K562 (cell line): ENCODE measurements around the gene MIR17HG. TPM values are rescaled to one million over a fixed set of nuclear protein-coding genes. Genes with fewer than 3 reads are reported as not detected.

Source experiments
- ATAC-seq: fragments of 200-7000 bp; cut with Tn5 transposase; 3 replicates; pipeline ENCODE4 v1.9.1; 2020; ENCODE audit warnings: moderate library complexity
- BruUV-seq: library from RNA; stranded (reverse); fragments of 400-500 nt; replicated peaks from 2 replicates; lab custom pipeline; 2021; lab: Mats Ljungman, UMichigan
- CTCF ChIA-PET: fragments of 300-600 bp; formaldehyde crosslinking; extraction: SDS; loops from one replicate; lab custom pipeline; 2021; ENCODE audit warnings: low intra/inter-chr PET ratio; lab: Yijun Ruan, JAX
- POLR2A ChIA-PET: fragments of 300-600, 350-650 bp; sonication (Branson Sonifier 250); formaldehyde crosslinking; extraction: SDS; loops from one replicate; lab custom pipeline; 2021; ENCODE audit warnings: antibody characterized with exemption, inconsistent platforms; lab: Yijun Ruan, JAX
- DNase-seq, 4 experiments: peaks; one replicate each; pipeline versions ENCODE4 v3.0.0 to v3.0.0-alpha.2; 2011 to 2018; ENCODE audit warnings: low spot score in 3 of 4, mixed read lengths in 3 of 4; ENCODE audit errors: extremely low read depth in 1 of 4
- FAIRE-seq: peaks from 2 replicates; lab custom pipeline; 2011; peaks lifted over from hg19 to GRCh38; lab: Jason Lieb, UNC
- H2AFZ ChIP-seq: 2 replicates; pipeline ENCODE4 v1.6.0; 2011; ENCODE audit warnings: low read depth, low read length, control low read depth, inconsistent platforms
- H3K27ac ChIP-seq: fragments of 200-600 bp; 3 replicates; pipeline ENCODE4 v1.8.0; 2011; ENCODE audit warnings: low read depth, mild to moderate bottlenecking, control low read depth, inconsistent platforms, low read length, moderate library complexity, mixed read lengths; ENCODE audit errors: extremely low read depth
- H3K27me3 ChIP-seq, 2 experiments: fragments of 300-600 bp in 1 of 2; 2 replicates in 1 of 2; 3 replicates in 1 of 2; pipeline versions ENCODE4 v1.6.0 to v1.8.0; 2011; ENCODE audit warnings: inconsistent platforms in 2 of 2, low read length in 2 of 2, mild to moderate bottlenecking in 1 of 2, mixed read lengths in 1 of 2, moderate library complexity in 1 of 2; ENCODE audit not compliant: control insufficient read depth in 2 of 2, insufficient read depth in 2 of 2
- H3K36me3 ChIP-seq: fragments of 300-600 bp; 3 replicates; pipeline ENCODE4 v1.8.0; 2011; ENCODE audit warnings: mild to moderate bottlenecking, low read length, inconsistent platforms; ENCODE audit not compliant: control insufficient read depth, insufficient read depth
- H3K4me1 ChIP-seq, 2 experiments: fragments of 200-600 bp in 1 of 2; replicated peaks in 1 of 2; 2 replicates in 1 of 2; 3 replicates in 1 of 2; pipeline versions ENCODE4 v1.5.1 to v1.8.0; 2011; ENCODE audit warnings: inconsistent platforms in 2 of 2, low read length in 2 of 2, mild to moderate bottlenecking in 1 of 2, mixed read lengths in 1 of 2, moderate library complexity in 1 of 2; ENCODE audit not compliant: control insufficient read depth in 2 of 2, insufficient read depth in 2 of 2
- H3K4me2 ChIP-seq: 2 replicates; pipeline ENCODE4 v1.6.1; 2011; ENCODE audit warnings: low read length, control low read depth, inconsistent platforms, mixed read lengths; ENCODE audit not compliant: insufficient read depth
- H3K4me3 ChIP-seq: fragments of 200-600 bp; sonication (generic), shearing (Covaris generic); 2 replicates; pipeline ENCODE4 v1.5.1; 2016; ENCODE audit warnings: control low read depth, inconsistent platforms
- H3K79me2 ChIP-seq: fragments of 200-600 bp; 3 replicates; pipeline ENCODE4 v1.8.0; 2011; ENCODE audit warnings: low read length, inconsistent platforms; ENCODE audit not compliant: control insufficient read depth, insufficient read depth
- H3K9ac ChIP-seq, 2 experiments: 2 replicates each; pipeline versions ENCODE4 v1.6.0 to v1.6.1; 2011; ENCODE audit warnings: low read depth in 2 of 2, low read length in 2 of 2, control low read depth in 1 of 2, inconsistent platforms in 1 of 2, mild to moderate bottlenecking in 1 of 2, mixed read lengths in 1 of 2; ENCODE audit not compliant: insufficient read depth in 1 of 2
- H3K9me1 ChIP-seq: one replicate; pipeline ENCODE4 v1.6.0; 2011; ENCODE audit warnings: inconsistent platforms, mild to moderate bottlenecking, low read length, moderate library complexity; ENCODE audit not compliant: control insufficient read depth, insufficient read depth
- H3K9me3 ChIP-seq: replicated peaks from 2 replicates; pipeline ENCODE4 v1.5.1; 2011; ENCODE audit warnings: low read depth, low read length, inconsistent platforms; ENCODE audit not compliant: control insufficient read depth, insufficient read depth
- H4K20me1 ChIP-seq: replicated peaks from 2 replicates; pipeline ENCODE4 v1.6.1; 2011; ENCODE audit warnings: low read length, inconsistent platforms, mixed read lengths; ENCODE audit not compliant: control insufficient read depth, insufficient read depth
- ETV6 ChIP-seq, 3 experiments: fragments of 150-350 bp in 1 of 3; sonication (generic) in 1 of 3; formaldehyde crosslinking in 1 of 3; IDR thresholded peaks; 2 replicates each; pipeline versions ENCODE4 v1.6.1 to v1.8.0; 2014 to 2022; ENCODE audit warnings: borderline replicate concordance in 2 of 3, low read depth in 2 of 3, antibody characterized with exemption in 1 of 3, low read length in 1 of 3, mild to moderate bottlenecking in 1 of 3, missing genetic modification reagents in 1 of 3
- FUS ChIP-seq: fragments of 200-400 bp; formaldehyde crosslinking; optimal IDR thresholded peaks from 2 replicates; pipeline ENCODE3; 2017; ENCODE audit warnings: low read depth, low read length
- HBP1 ChIP-seq: fragments of 450-650 bp; formaldehyde crosslinking; IDR thresholded peaks from 2 replicates; pipeline ENCODE4 v1.4.0; 2022; ENCODE audit warnings: missing genetic modification characterization
- HOXB6 ChIP-seq: fragments of 250-450 bp; sonication (Bioruptor Pico); IDR thresholded peaks from 2 replicates; pipeline ENCODE4 v1.5.1; 2022; ENCODE audit warnings: mild to moderate bottlenecking, borderline replicate concordance
- NR3C1 ChIP-seq: sonication (generic); formaldehyde crosslinking; IDR thresholded peaks from 2 replicates; pipeline ENCODE4 v1.8.1; 2022; ENCODE audit warnings: missing genetic modification reagents
- PHB ChIP-seq: fragments of 250-450 bp; sonication (Bioruptor Pico); IDR thresholded peaks from 2 replicates; pipeline ENCODE4 v1.5.0; 2021
- SIX5 ChIP-seq, 2 experiments: IDR thresholded peaks; 2 replicates each; pipeline ENCODE4 v1.6.1; 2011; ENCODE audit warnings: low read length in 2 of 2, borderline replicate concordance in 1 of 2, low read depth in 1 of 2, mild to moderate bottlenecking in 1 of 2, moderate library complexity in 1 of 2; ENCODE audit not compliant: insufficient read depth in 1 of 2
- WGBS: fragments of 100-300 bp; shearing (Covaris generic); methylation state at CpG from one replicate; pipeline ENCODE4 v1.1.6; 2016; ENCODE audit warnings: low coverage, mixed read lengths; ENCODE audit not compliant: insufficient coverage; ENCODE audit errors: missing lambda C conversion rate; 5-methylcytosine and 5-hydroxymethylcytosine counted together
- in situ Hi-C: fragments of 300-500 bp; cut with MboI; formaldehyde crosslinking; loops from 4 replicates; pipeline ENCODE4 v1.15.0; 2018; ENCODE audit warnings: inconsistent platforms, mixed read lengths
- intact Hi-C: fragments of 100-400 bp; cut with micrococcal nuclease; formaldehyde crosslinking; loops from 2 replicates; pipeline ENCODE4 v1.14.2; 2022
- polyA plus RNA-seq, 8 experiments: library from polyadenylated mRNA; depleted of rRNA in 4 of 8; stranded (reverse) in 5 of 8; unstranded in 3 of 8; fragments of >200 nt; fragmentation: Nextera tagmentation in 2 of 8; fragmentation: Illumina TruSeq in 1 of 8; extraction: Ambion mirVana in 2 of 8; extraction: Trizol in 1 of 8; gene quantifications; 2 replicates each; pipeline versions ENCODE4 v1.2.1 to v1.2.3, GENCODE V29; 2011 to 2014; ENCODE audit warnings: inconsistent platforms in 1 of 8, missing spikeins in 1 of 8
- total RNA-seq, 7 experiments: library from RNA; depleted of rRNA in 6 of 7; stranded (reverse); fragments of >200 nt in 6 of 7; fragmentation: Illumina TruSeq in 2 of 7; extraction: Trizol in 2 of 7; gene quantifications; 2 replicates each; pipeline versions ENCODE4 v1.2.1 to v1.2.3, GENCODE V29; 2011 to 2021; ENCODE audit warnings: low replicate concordance in 1 of 7
- TF ChIP-seq, protein P1 (sequence below): sonication (generic); formaldehyde crosslinking; IDR thresholded peaks from 2 replicates; pipeline ENCODE4 v1.5.0; 2020; ENCODE audit warnings: missing genetic modification reagents
- TF ChIP-seq, protein P2 (sequence below): IDR thresholded peaks from 2 replicates; pipeline ENCODE4 v1.6.1; 2012; ENCODE audit warnings: low read depth, low read length, improper control_type of control experiment, borderline replicate concordance

The MIR17HG gene
- total and polyA plus RNA-seq, 9 of the 15 experiments (the other 6 are each of a cell fraction or from before 2014, with no cell fraction given) = 44.2 to 218 (median 77.8) TPM

DNA sequence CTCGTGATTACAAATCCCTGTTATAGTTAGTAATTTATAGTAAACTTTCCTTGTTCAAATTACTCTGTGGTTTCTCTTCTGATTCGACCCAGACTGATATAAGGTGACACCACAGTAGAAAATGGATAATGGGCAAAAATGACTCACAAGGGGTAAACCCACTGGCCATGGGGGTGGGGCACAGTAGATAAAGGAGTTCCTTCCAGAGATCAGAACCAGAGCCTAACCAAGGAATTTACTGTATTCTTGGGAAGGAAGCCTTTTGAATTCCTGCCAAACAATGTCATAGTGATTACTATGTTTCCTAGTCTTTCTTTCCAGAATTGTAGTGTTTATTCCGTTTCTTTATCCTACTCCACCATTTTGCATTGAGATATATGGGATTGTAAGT lies 21.9 kb downstream of the MIR17HG start (continued):
- TF ChIP-seq HBP1 (CRISPR knock-in tag) (no peak), PHB (CRISPR knock-in tag) (no peak), ETV6 (IDR thresholded peaks at IDR 0.05; ENCODE audit: borderline replicate concordance in 1 of 2, low read depth in 2 of 2, low read length in 1 of 2) (no peak), ETV6 (CRISPR knock-in tag; IDR thresholded peaks at IDR 0.05; ENCODE audit: borderline replicate concordance) (no peak)
- TF ChIP-seq, all 486 proteins: peak for 0

DNA sequence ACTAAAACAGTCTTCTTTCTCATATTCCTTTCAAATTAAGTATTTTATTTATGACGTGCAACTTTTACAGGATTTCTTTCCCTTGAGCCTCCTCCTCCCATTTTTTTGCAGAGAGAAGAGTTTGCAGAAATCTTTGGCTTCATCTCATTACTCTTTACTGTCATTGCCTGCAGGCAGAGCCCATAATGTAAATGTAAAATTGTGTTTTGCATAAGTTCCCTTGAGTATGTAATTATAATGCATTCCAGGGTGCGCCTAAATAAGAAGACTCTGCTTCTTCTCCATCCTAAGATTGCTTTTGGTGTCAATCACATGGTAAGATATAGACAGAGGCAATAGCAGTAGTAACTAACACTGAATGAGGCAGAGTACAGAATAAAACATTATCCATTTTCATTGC lies 23.0 kb downstream of the MIR17HG start:
- 9% methylated on average over 2 of the region's 2 CpGs for WGBS
- in situ Hi-C loops = no loop called here

More for the DNA sequence above, 23.0 kb downstream of the MIR17HG start:
- Histone ChIP-seq H3K4me1 (peaks cover 0 to 9% of the 10 kb centered on the region in 2 experiments; a peak in 3 of 5 replicates), H3K27ac (no peak overlapping the region), H3K9me3 (no peaks in the 10 kb centered on the region), H2AFZ (no peak overlapping the region), H3K27me3 (no peaks in the 10 kb centered on the region; a peak in 1 of 5 replicates), H3K4me2 (no peak overlapping the region), H3K9me1 (no peaks in the 10 kb centered on the region), H3K79me2 (no peaks in the 10 kb centered on the region), H3K9ac (no peak overlapping the region)
- no TSS peak for BruUV-seq
- intact Hi-C loops = loop anchor here (1.0 kb wide), 1 partner anchor 11 kb away; no protein-coding TSS in a partner anchor
- no peak for DNase-seq
- ChIA-PET POLR2A (interaction anchor here (0.9 to 4.3 kb wide), 6 partner anchors 11 to 29 kb away, joined by 3 to 99 read pairs (median 6); partner anchors contain the start of gene MIR17HG), CTCF (interaction anchor here (0.6 kb wide), 1 partner anchor 43 kb away, joined by 4 read pairs; no protein-coding TSS in a partner anchor)
- ATAC-seq = no peak
- no peak for FAIRE-seq
- no peak for TF ChIP-seq NR3C1 (CRISPR knock-in tag)
- no peak for TF ChIP-seq FUS
- TF ChIP-seq SIX5 (IDR thresholded peaks at IDR 0.05; ENCODE audit: borderline replicate concordance in 1 of 2, insufficient read depth in 1 of 2, low read depth in 1 of 2, low read length in 2 of 2) = no peak
- TF ChIP-seq HOXB6 = no peak
- TF ChIP-seq, protein P1, sequence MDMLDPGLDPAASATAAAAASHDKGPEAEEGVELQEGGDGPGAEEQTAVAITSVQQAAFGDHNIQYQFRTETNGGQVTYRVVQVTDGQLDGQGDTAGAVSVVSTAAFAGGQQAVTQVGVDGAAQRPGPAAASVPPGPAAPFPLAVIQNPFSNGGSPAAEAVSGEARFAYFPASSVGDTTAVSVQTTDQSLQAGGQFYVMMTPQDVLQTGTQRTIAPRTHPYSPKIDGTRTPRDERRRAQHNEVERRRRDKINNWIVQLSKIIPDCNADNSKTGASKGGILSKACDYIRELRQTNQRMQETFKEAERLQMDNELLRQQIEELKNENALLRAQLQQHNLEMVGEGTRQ (CRISPR knock-in tag) = no peak
- TF ChIP-seq, protein P2, sequence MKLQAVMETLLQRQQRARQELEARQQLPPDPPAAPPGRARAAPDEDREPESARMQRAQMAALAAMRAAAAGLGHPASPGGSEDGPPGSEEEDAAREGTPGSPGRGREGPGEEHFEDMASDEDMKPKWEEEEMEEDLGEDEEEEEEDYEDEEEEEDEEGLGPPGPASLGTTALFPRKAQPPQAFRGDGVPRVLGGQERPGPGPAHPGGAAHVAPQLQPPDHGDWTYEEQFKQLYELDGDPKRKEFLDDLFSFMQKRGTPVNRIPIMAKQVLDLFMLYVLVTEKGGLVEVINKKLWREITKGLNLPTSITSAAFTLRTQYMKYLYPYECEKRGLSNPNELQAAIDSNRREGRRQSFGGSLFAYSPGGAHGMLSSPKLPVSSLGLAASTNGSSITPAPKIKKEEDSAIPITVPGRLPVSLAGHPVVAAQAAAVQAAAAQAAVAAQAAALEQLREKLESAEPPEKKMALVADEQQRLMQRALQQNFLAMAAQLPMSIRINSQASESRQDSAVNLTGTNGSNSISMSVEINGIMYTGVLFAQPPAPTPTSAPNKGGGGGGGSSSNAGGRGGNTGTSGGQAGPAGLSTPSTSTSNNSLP = no peak
- TF ChIP-seq, all 486 proteins: peak for 0
- no peaks in the 10 kb centered on the region for H3K36me3 ChIP-seq
- H4K20me1 ChIP-seq = no peaks in the 10 kb centered on the region
- no peak overlapping the region for H3K4me3 ChIP-seq
